NCI-H2107 treated with DMSO at 0.1 percent for 48 hours (cell line): ENCODE measurements around the gene ADAMTSL3.

Experiments
- DNase-seq: peaks from one replicate; lab custom pipeline; 2025; ENCODE audit not compliant: unreplicated experiment; lab: John Stamatoyannopoulos, UW

Gene ADAMTSL3

GRCh38 chr15:83866692-83867091, 212.8 kb downstream of the ADAMTSL3 start:
- DNase-seq, result no peak

DNA sequence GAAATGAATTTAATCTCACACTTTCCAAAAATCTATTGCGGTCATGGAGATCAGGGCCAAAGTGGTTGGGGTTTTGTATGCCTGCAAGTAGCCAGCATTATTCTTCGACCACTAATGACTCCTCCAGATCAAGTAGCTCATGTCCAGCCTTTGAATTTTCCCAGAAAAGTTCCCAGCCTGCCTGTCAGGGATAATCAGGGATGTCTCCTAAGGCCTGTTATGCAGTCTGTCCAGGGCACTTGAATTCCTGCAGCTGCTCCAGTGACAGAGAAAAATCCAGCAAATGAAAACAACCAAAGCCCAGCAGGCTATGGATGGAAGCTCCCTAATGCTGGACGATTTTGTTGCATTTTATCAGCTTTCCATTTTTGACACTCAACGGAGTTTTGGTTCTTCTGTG, 215.4 kb downstream of the ADAMTSL3 start:
- DNase-seq, result no peak

- DNase-seq, result no peak
These were observed 218.1 kb downstream of the ADAMTSL3 start for GRCh38 chr15:83871808-83872559.

- no peak for DNase-seq
These were observed 220.0 kb downstream of the ADAMTSL3 start for GRCh38 chr15:83873966-83874365.

DNA sequence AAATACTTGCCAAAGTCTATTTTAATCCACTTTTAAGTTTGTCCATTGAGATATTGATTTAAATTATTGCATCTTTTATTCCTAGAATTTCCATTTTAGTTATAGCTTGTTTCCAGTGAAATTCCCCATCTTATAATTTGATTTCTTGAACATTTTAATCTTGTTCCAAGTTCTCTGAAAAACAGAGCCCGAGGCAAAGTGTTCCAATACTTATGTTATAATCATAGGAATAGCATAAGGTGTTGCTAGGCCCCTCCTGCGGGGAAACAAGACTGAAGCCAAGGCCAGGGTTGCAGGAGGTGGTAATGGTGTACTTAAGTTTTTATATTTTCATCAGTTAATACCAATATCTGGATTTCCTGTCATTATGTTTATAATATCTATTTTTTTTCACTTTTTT, 226.6 kb downstream of the ADAMTSL3 start:
- no peak for DNase-seq

DNA sequence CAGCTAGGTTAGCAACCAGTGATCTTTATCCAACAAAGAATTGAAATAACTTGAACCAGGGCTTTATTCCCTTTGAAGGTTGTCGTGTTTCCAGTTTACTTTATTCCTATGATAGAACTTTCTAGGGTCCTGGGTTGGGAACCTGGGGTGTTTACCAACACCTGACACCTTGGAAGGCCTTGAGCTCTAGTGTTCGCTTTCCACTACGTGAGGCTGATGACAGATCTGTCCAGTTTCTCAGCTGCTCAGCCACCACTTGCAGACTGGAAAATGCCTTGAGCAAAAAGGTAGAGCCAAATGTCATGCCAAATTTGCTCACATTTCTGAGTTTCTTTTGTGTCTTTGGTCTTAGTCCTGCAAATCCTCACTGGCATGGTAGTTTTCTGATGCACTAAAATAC, 227.2 kb downstream of the ADAMTSL3 start:
- DNase-seq, result no peak

- no peak for DNase-seq
These were observed 232.4 kb downstream of the ADAMTSL3 start for GRCh38 chr15:83886321-83886720.

GRCh38 chr15:83887404-83887803, 233.5 kb downstream of the ADAMTSL3 start:
- no peak for DNase-seq

DNA sequence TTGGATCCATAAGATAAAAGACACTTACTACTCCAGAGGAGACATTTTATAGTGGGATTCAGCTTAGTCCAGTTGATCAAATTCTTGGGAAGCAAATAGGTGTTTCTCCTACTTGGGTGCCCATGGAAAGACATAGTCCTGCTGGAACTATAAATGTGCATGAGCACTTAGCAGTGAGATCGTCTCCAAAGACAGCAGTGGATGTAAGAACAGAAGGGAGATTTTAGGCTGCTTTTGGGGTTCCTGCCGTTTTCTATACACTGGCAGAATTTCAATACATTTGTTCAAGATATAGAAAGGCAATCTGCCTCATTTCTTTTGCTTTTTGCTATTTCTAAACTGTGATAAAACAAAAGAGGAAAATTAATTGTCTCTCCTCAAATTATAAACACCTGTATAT, 234.0 kb downstream of the ADAMTSL3 start:
- no peak for DNase-seq

DNA sequence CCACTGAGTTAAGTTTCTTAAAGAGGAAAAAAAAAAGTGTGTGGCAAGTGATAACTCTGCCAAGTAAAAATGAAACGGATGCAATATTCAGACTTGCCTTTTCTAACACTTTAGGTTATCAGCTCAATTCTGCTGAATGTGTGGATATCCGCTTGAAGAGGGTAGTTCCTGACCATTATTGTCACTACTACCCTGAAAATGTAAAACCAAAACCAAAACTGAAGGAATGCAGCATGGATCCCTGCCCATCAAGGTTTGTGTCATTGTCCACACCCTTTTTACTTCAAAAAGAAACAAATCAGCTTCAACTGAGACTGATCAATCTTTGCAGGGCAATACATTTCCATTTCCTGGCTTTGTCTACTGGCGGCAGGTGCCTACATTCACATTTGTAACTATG, 236.1 kb downstream of the ADAMTSL3 start:
- DNase-seq, result no peak

DNA sequence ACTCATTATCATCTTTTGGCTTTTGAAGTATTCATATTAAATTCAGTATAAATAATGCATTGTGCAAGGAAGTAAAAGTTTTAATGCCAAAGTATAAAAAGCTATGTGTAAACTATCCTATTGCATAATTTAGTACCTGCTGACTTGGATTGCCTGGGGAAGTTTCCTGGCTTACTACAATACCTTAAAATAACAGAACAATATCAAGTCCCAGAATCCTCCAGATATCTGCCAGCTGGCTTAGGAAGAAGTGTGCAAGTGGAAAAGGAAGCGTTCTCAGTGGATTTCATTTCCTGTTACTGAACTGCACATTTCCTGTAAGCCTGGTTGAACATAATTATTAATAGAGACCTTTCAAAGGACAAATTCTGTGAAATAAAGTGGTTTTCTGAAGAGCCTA, 236.7 kb downstream of the ADAMTSL3 start:
- no peak for DNase-seq

GRCh38 chr15:83892498-83892897, 238.6 kb downstream of the ADAMTSL3 start:
- no peak for DNase-seq

- no peak for DNase-seq
These were observed 239.4 kb downstream of the ADAMTSL3 start for GRCh38 chr15:83893308-83893707.

GRCh38 chr15:83897037-83897436, 243.1 kb downstream of the ADAMTSL3 start:
- no peak for DNase-seq

DNA sequence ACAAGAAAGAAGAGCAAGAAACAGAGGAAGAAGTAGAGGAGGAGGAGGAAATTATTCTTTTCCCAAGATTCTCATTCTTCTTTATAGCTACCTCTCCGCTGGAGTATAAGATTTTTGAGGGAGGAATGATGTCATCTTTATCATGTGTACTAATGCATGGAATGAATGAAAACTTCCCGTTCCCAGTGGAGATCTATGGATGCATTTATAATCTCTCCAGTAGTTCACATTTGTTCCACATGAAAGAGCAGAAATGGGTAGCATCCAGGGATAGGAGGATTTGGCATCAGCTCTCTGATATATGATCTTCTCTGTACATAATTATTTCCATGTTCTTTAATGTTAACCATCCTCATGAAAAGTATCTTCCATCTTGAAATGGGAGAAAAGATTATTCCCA, 244.4 kb downstream of the ADAMTSL3 start:
- DNase-seq, result no peak

- DNase-seq, result no peak
These were observed 245.7 kb downstream of the ADAMTSL3 start for GRCh38 chr15:83899670-83900069.

- DNase-seq, result no peak
These were observed 250.5 kb downstream of the ADAMTSL3 start for GRCh38 chr15:83904107-83905040.

DNA sequence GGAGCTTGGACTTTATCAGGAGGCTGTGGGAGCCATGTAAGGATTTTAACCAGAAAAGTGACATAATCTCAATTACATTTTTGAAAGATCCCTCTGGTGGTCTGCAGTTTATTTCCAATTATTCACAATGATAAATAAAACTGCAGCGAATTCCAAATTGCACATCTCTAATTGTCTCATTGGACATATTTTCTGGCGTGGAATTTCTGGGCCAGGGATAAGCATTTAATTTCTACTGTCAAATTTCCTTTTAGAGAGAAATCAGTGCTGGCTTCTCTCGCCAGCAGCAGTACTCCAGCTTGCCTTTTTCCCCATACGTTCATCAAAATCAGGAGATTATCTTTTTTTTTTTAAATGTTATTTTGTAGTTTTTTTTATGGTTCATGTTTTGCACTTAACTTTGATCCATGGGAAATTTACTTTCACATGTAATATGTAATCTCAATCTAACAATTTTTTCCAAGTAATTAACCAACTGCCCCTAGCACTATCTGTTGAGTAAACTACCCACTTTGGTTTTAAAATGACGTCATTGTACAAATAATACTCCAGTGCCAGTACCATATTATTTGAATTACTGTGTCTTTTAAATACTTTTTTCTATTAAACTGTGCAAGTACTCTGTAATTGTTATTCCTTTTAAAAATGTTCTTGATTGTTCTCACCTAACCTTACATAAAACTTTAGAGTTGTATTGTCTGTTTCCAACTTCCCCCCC, 251.8 kb downstream of the ADAMTSL3 start:
- DNase-seq, result no peak

DNA sequence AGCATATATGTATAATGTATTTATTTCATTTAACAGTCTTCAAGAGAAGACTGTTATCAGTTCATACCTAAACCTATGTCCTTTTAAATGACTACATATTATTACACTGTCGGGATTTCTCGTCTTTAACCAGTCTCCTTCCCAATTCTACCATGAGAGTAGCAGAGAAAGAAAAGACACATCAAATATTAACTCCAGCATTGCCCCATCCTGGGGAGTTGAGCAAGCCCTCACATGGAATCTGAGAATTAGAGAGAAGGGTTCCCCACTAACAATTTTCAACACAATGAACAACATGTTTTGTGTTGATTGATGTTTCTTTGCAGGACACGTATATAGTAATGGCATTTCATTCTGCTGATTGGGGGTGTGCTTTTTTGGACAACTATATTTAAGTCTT, 257.4 kb downstream of the ADAMTSL3 start:
- DNase-seq, result no peak

GRCh38 chr15:83912343-83912742, 258.4 kb downstream of the ADAMTSL3 start:
- DNase-seq, result no peak

DNA sequence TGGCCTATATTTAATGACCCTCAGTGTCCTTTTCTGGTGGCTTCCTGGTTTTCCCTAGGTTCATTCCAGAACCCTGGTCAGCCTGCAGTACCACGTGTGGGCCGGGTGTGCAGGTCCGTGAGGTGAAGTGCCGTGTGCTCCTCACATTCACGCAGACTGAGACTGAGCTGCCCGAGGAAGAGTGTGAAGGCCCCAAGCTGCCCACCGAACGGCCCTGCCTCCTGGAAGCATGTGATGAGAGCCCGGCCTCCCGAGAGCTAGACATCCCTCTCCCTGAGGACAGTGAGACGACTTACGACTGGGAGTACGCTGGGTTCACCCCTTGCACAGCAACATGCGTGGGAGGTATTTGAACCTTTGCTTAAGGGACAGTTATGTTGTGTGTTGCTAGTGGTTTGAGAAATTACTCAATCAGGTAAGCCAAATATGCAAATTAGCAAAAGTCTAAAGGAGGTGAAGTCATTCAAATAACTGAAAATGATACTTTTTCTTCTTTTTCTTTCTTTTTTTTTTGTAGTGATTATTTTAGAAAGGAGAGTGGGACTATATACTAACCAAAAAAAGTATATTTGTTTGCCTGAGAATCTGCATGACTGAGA, 259.2 kb downstream of the ADAMTSL3 start:
- DNase-seq, result no peak
